K562 (cell line): ENCODE data around the gene SPATA2L. TPM values are rescaled to one million over a fixed set of nuclear protein-coding genes. Genes with fewer than 3 reads are reported as not detected.
A peak's percentile ranks its signal among the peaks of the same experiment; 100 is the strongest.

ENCODE experiments used
- AFF1 ChIP-seq, 2 experiments: fragments of 450-650 bp; IDR thresholded peaks; 2 replicates each; pipeline ENCODE4 v1.6.1; 2018; ENCODE audit warnings: mild to moderate bottlenecking in 2 of 2, low read depth in 1 of 2; ENCODE audit not compliant: partially characterized antibody in 2 of 2
- BHLHE40 ChIP-seq: IDR thresholded peaks from 2 replicates; pipeline ENCODE4 v1.6.1; 2011; ENCODE audit warnings: low read length, improper control_type of control experiment
- CREB5 ChIP-seq: fragments of 250-450 bp; sonication (Bioruptor Pico); IDR thresholded peaks from 2 replicates; pipeline ENCODE4 v1.5.0; 2020; ENCODE audit warnings: mild to moderate bottlenecking
- DDX20 ChIP-seq: fragments of 450-650 bp; IDR thresholded peaks from 2 replicates; pipeline ENCODE4 v1.6.1; 2016; ENCODE audit warnings: missing genetic modification characterization, low read depth, mild to moderate bottlenecking, missing compliant biosample characterization, moderate library complexity
- ESRRA ChIP-seq: fragments of 450-650 bp; IDR thresholded peaks from 2 replicates; pipeline ENCODE4 v1.6.1; 2014; ENCODE audit warnings: low read depth, mild to moderate bottlenecking, moderate library complexity, borderline replicate concordance
- HMGN3 ChIP-seq: IDR thresholded peaks from 2 replicates; pipeline ENCODE4 v1.6.1; 2011; ENCODE audit warnings: borderline replicate concordance, low read depth, mild to moderate bottlenecking, mixed read lengths, low read length; ENCODE audit not compliant: insufficient read length; ENCODE audit errors: extremely low read depth
- RERE ChIP-seq: sonication (generic); formaldehyde crosslinking; IDR thresholded peaks from 2 replicates; pipeline ENCODE4 v1.8.0; 2023; ENCODE audit warnings: missing genetic modification reagents, mild to moderate bottlenecking, borderline replicate concordance
- UBTF ChIP-seq, 2 experiments: IDR thresholded peaks; 2 replicates each; pipeline ENCODE4 v1.6.1; 2012; ENCODE audit warnings: improper control_type of control experiment in 2 of 2, low read depth in 2 of 2, low read length in 2 of 2, borderline replicate concordance in 1 of 2
- polyA plus RNA-seq, 8 experiments: library from polyadenylated mRNA; depleted of rRNA in 4 of 8; stranded (reverse) in 5 of 8; unstranded in 3 of 8; fragments of >200 nt; fragmentation: Nextera tagmentation in 2 of 8; fragmentation: Illumina TruSeq in 1 of 8; extraction: Ambion mirVana in 2 of 8; extraction: Trizol in 1 of 8; gene quantifications; 2 replicates each; pipeline versions ENCODE4 v1.2.1 to v1.2.3, GENCODE V29; 2011 to 2014; ENCODE audit warnings: inconsistent platforms in 1 of 8, missing spikeins in 1 of 8
- total RNA-seq, 7 experiments: library from RNA; depleted of rRNA in 6 of 7; stranded (reverse); fragments of >200 nt in 6 of 7; fragmentation: Illumina TruSeq in 2 of 7; extraction: Trizol in 2 of 7; gene quantifications; 2 replicates each; pipeline versions ENCODE4 v1.2.1 to v1.2.3, GENCODE V29; 2011 to 2021; ENCODE audit warnings: low replicate concordance in 1 of 7

The SPATA2L gene
- total and polyA plus RNA-seq, 9 of the 15 experiments (the other 6 are each of a cell fraction or from before 2014, with no cell fraction given): 0.13 to 19.2 (median 4.8) TPM; not detected in 1

GRCh38 chr16:89700100-89700648, 1.3 kb downstream of the SPATA2L start (continued):
- TF ChIP-seq AFF1 (IDR thresholded peaks at IDR 0.05; ENCODE audit: low read depth in 1 of 2, partially characterized antibody in 2 of 2) (no peak), ESRRA (peak; percentile 76), DDX20 (tag) (no peak), HMGN3 (peak; percentile 74), CREB5 (CRISPR knock-in tag) (no peak), UBTF (IDR thresholded peaks at IDR 0.05; ENCODE audit: borderline replicate concordance in 1 of 2, low read depth in 2 of 2, low read length in 2 of 2) (0 out of 4 replicates have a peak, but pooled peaks of 1 of the 2 experiments have one; percentile 36), BHLHE40 (peak; percentile 97), RERE (CRISPR knock-in tag) (no peak)
